SU-DHL-6 (cell line): ENCODE measurements around the gene ARMC7.

ENCODE experiments used
- CTCF ChIP-seq: fragments of 200-600 bp; sonication (generic); IDR thresholded peaks from one replicate; pipeline ENCODE4 v1.5.1; 2017; ENCODE audit warnings: antibody characterized with exemption, mild to moderate bottlenecking, low read length, moderate library complexity; ENCODE audit not compliant: insufficient read depth, poor library complexity, severe bottlenecking
- EZH2phosphoT487 ChIP-seq: fragments of 200-600 bp; sonication (generic), shearing (Covaris generic); conservative IDR thresholded peaks from 2 replicates; pipeline ENCODE4 v1.6.1; 2018; ENCODE audit warnings: mild to moderate bottlenecking, antibody characterized with exemption, low read length, moderate library complexity, mixed read lengths

- TF ChIP-seq CTCF (no peak), EZH2phosphoT487 (no peak)
Measured at GRCh38 chr17:75061055-75061438, 48.7 kb upstream of the ARMC7 start.
